Gastrocnemius medialis (tissue), 4 donors: ENCODE results near the gene NHERF1.

Experiments used
- CTCF ChIP-seq, 5 experiments: fragments of 450-650 bp in 3 of 5; fragments of 200-600 bp in 2 of 5; sonication (generic) in 2 of 5; IDR thresholded peaks in 4 of 5; conservative IDR thresholded peaks in 1 of 5; 1 replicate in 4 of 5; 2 replicates in 1 of 5; pipeline ENCODE4 v1.5.1; 2016 to 2019; ENCODE audit warnings: antibody characterized with exemption in 5 of 5, mild to moderate bottlenecking in 3 of 5, moderate library complexity in 3 of 5
- POLR2A ChIP-seq, 2 donors: fragments of 450-650 bp; IDR thresholded peaks; one replicate each; pipeline ENCODE4 v1.6.1; 2017; ENCODE audit warnings: antibody characterized with exemption in 2 of 2, mild to moderate bottlenecking in 2 of 2, moderate library complexity in 2 of 2

GRCh38 chr17:74773871-74774286, 25.5 kb downstream of the NHERF1 start:
- TF ChIP-seq CTCF (IDR thresholded peaks at IDR 0.05 in 4 of 5, conservative IDR thresholded peaks at IDR 0.05 in 1 of 5) (no peak), POLR2A (IDR thresholded peaks at IDR 0.05) (no peak)
